GM10248 (cell line): Measurements from ENCODE around the gene FHIT.

Experiments
- CTCF ChIA-PET: fragments of 300-600 bp; sonication (Branson Sonifier 250); formaldehyde crosslinking; extraction: SDS; loops from one replicate; lab custom pipeline; 2021; ENCODE audit warnings: antibody characterized with exemption; lab: Yijun Ruan, JAX
- POLR2A ChIA-PET: fragments of 350-650 bp; sonication (Branson Sonifier 250); formaldehyde crosslinking; extraction: SDS; loops from one replicate; lab custom pipeline; 2020; ENCODE audit warnings: antibody characterized with exemption; lab: Yijun Ruan, JAX
- DNase-seq: peaks from one replicate; pipeline ENCODE4 v3.0.0; 2012; ENCODE audit errors: extremely low spot score
- CTCF ChIP-seq: IDR thresholded peaks from 2 replicates; pipeline ENCODE4 v1.5.1; 2012; ENCODE audit warnings: mild to moderate bottlenecking, low read depth; ENCODE audit errors: extremely low read depth, missing control alignments, control extremely low read depth

Gene FHIT

GRCh38 chr3:59963676-59964075 lies 1287.6 kb downstream of the FHIT start:
- CTCF ChIA-PET = interaction anchor here (0.7 to 0.9 kb wide), 2 partner anchors 9 to 752 kb away, joined by 3 read pairs; no protein-coding TSS in a partner anchor
- DNase-seq = no peak
- TF ChIP-seq CTCF = no peak
- POLR2A ChIA-PET = no interaction called here

GRCh38 chr3:59957150-59957549 lies 1294.1 kb downstream of the FHIT start:
- no peak for DNase-seq
- CTCF ChIA-PET = no interaction called here
- POLR2A ChIA-PET = no interaction called here
- TF ChIP-seq CTCF = no peak

GRCh38 chr3:59953104-59953503 lies 1298.1 kb downstream of the FHIT start:
- no peak for TF ChIP-seq CTCF
- DNase-seq = no peak
- CTCF ChIA-PET = no interaction called here
- POLR2A ChIA-PET = no interaction called here

GRCh38 chr3:59949311-59949710 lies 1301.9 kb downstream of the FHIT start:
- no peak for TF ChIP-seq CTCF
- DNase-seq = no peak
- ChIA-PET POLR2A (no interaction called here), CTCF (no interaction called here)

- DNase-seq = no peak
- CTCF ChIA-PET = interaction anchor here (1.0 to 1.6 kb wide), 2 partner anchors 8 to 14 kb away, joined by 3 to 5 read pairs; no protein-coding TSS in a partner anchor
- POLR2A ChIA-PET = no interaction called here
- TF ChIP-seq CTCF = no peak
These were observed 1304.9 kb downstream of the FHIT start for GRCh38 chr3:59946401-59946800.

- POLR2A ChIA-PET = no interaction called here
- CTCF ChIA-PET = no interaction called here
- TF ChIP-seq CTCF = no peak
- DNase-seq = no peak
These were observed 1310.5 kb downstream of the FHIT start for GRCh38 chr3:59940718-59941117.

GRCh38 chr3:59939826-59940426 lies 1311.3 kb downstream of the FHIT start:
- ChIA-PET CTCF (no interaction called here), POLR2A (no interaction called here)
- DNase-seq = no peak
- TF ChIP-seq CTCF = no peak
